ENCODE data around the gene IFITM2.

IFITM2 gene

DNA sequence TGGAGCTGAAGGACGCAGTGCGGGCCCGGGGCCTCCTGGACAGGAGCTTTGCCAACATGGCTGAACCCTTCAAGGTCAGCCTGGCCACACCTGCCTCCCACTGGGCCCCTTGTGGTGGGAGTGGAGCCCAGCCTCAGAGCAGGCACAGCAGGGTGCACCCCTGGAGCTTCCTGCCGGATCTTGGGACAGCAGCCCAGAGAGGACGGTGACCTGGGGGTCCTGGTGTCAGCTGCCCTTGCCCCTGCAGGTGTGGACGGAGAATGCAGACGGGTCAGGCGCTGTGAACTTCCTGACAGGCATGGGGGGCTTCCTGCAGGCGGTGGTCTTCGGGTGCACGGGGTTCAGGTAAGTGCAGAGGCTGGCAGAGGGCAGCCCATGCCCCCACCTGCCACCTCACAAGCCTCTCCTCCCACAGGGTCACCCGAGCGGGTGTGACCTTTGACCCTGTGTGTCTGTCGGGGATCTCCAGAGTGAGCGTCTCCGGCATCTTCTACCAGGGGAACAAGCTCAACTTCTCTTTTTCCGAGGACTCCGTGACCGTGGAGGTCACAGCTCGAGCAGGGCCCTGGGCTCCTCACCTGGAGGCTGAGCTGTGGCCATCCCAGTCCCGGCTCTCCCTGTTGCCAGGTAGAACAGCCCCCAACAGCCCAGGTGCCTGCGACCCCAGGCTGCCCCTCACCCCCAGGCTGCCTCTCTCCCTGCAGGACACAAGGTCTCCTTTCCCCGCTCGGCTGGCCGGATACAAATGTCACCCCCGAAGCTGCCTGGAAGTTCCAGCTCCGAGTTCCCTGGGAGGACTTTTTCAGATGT is 13.6 kb upstream of the IFITM2 start:
- DNase-seq (ENCODE audit: extremely low spot score), result no peak
- TF ChIP-seq PKNOX1 (IDR thresholded peaks at IDR 0.05), result no peak
- no peak for TF ChIP-seq FOXM1 (IDR thresholded peaks at IDR 0.05; ENCODE audit: borderline replicate concordance)
- no peak for TF ChIP-seq CTBP1 (IDR thresholded peaks at IDR 0.05; ENCODE audit: borderline replicate concordance)
- TF ChIP-seq ARNT (IDR thresholded peaks at IDR 0.05), result no peak
- TF ChIP-seq TARDBP (IDR thresholded peaks at IDR 0.05), result no peak
- no peak for TF ChIP-seq L3MBTL2 (conservative IDR thresholded peaks at IDR 0.05)
- TF ChIP-seq ELF4 (IDR thresholded peaks at IDR 0.05), result no peak
- TF ChIP-seq HDGF (IDR thresholded peaks at IDR 0.05; ENCODE audit: borderline replicate concordance), result no peak
- TF ChIP-seq SP1 (IDR thresholded peaks at IDR 0.05), result no peak
- TF ChIP-seq NFRKB (IDR thresholded peaks at IDR 0.05), result no peak
- no peak for TF ChIP-seq BHLHE40 (IDR thresholded peaks at IDR 0.05; ENCODE audit: borderline replicate concordance)
- no peak for TF ChIP-seq FOXA1 (IDR thresholded peaks at IDR 0.05)
- TF ChIP-seq ZNF384 (IDR thresholded peaks at IDR 0.05), result no peak
- TF ChIP-seq FOXK2 (IDR thresholded peaks at IDR 0.05), result no peak
- no peak for TF ChIP-seq LEF1 (IDR thresholded peaks at IDR 0.05; ENCODE audit: borderline replicate concordance)
- no peak for TF ChIP-seq SUZ12 (IDR thresholded peaks at IDR 0.05)
- CTCF ChIA-PET, result interaction anchor here (1.7 kb wide), 1 partner anchor 13 kb away, joined by 5 read pairs; no protein-coding TSS in a partner anchor
- POLR2A ChIA-PET, result no interaction called here

DNA sequence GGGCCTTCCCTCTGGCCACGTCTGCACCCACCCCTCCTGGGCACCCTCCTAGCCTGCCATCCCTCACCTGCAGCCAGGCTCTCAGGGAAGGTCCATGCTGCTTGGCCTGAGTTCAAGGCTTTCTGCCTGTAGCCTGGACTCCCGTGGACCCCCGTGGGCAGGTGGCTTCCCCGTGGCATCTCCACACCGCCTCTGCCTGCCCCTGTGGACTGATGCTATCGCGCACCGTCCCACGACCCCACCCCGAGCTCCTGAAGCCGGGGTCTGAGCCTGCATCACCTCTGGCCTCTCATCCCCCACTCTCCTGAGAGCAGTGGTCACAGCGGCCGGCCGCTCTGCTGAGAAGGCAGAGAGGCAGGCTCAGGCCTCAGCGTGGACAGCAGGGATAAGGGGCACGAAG is 12.8 kb upstream of the IFITM2 start:
- no peak for DNase-seq (ENCODE audit: extremely low spot score)
- no peak for TF ChIP-seq FOXK2 (IDR thresholded peaks at IDR 0.05)
- no peak for TF ChIP-seq TARDBP (IDR thresholded peaks at IDR 0.05)
- no peak for TF ChIP-seq LEF1 (IDR thresholded peaks at IDR 0.05; ENCODE audit: borderline replicate concordance)
- no peak for TF ChIP-seq ARNT (IDR thresholded peaks at IDR 0.05)
- TF ChIP-seq SP1 (IDR thresholded peaks at IDR 0.05), result no peak
- TF ChIP-seq HDGF (IDR thresholded peaks at IDR 0.05; ENCODE audit: borderline replicate concordance), result no peak
- no peak for TF ChIP-seq FOXM1 (IDR thresholded peaks at IDR 0.05; ENCODE audit: borderline replicate concordance)
- TF ChIP-seq NFRKB (IDR thresholded peaks at IDR 0.05), result no peak
- TF ChIP-seq CTBP1 (IDR thresholded peaks at IDR 0.05; ENCODE audit: borderline replicate concordance), result no peak
- TF ChIP-seq FOXA1 (IDR thresholded peaks at IDR 0.05), result no peak
- TF ChIP-seq SUZ12 (IDR thresholded peaks at IDR 0.05), result no peak
- TF ChIP-seq BHLHE40 (IDR thresholded peaks at IDR 0.05; ENCODE audit: borderline replicate concordance), result no peak
- TF ChIP-seq ZNF384 (IDR thresholded peaks at IDR 0.05), result no peak
- no peak for TF ChIP-seq PKNOX1 (IDR thresholded peaks at IDR 0.05)
- TF ChIP-seq ELF4 (IDR thresholded peaks at IDR 0.05), result no peak
- no peak for TF ChIP-seq L3MBTL2 (conservative IDR thresholded peaks at IDR 0.05)
- ChIA-PET POLR2A (no interaction called here), CTCF (interaction anchor here (1.7 kb wide), 1 partner anchor 12 kb away, joined by 5 read pairs; no protein-coding TSS in a partner anchor)

DNA sequence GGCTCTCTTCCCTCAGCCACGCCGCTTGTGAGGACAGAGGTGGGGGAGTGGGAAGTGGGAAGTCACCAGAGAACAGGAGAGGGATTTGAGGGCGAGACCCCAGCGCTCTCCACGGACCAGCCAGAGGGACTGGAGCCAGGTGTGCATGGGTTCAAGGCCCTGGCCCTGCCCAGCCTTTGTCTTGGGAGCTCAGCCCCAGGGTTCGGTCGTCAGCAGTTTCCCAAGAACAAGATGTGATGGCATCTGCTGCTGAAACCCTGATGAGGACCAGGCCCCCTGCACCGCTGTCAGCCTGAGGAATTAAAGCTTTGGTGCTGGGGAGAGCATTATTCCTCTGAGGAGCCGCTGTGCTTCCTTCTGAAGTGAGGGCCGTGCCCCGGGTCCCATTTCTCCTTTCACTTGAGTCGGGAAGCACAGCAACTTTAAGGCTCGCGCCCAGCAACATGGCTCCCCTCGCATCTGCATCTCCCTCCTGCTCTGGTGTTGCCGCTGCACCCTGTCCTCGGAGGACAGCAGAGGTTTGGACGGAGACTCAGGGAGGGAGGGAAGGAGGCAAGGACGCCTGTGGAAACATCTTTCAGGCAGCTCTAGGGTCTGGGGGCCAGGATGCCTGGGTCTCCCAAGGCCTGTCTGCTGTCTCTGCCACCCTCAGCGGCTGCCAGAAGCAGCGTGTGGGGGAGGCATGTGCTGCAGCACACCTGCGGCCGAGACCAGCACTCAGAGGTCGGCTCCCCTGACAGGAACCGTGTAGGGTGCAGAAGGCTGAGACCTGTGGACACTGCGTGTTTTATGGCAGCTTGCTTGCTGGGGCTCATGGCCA is 12.1 kb upstream of the IFITM2 start:
- ChIA-PET CTCF (interaction anchor here (1.7 kb wide), 1 partner anchor 11 kb away, joined by 5 read pairs; no protein-coding TSS in a partner anchor), POLR2A (no interaction called here)
- TF ChIP-seq BHLHE40 (IDR thresholded peaks at IDR 0.05; ENCODE audit: borderline replicate concordance) (no peak), SP1 (IDR thresholded peaks at IDR 0.05) (no peak), HDGF (IDR thresholded peaks at IDR 0.05; ENCODE audit: borderline replicate concordance) (no peak), NFRKB (IDR thresholded peaks at IDR 0.05) (no peak), FOXM1 (IDR thresholded peaks at IDR 0.05; ENCODE audit: borderline replicate concordance) (no peak)

DNA sequence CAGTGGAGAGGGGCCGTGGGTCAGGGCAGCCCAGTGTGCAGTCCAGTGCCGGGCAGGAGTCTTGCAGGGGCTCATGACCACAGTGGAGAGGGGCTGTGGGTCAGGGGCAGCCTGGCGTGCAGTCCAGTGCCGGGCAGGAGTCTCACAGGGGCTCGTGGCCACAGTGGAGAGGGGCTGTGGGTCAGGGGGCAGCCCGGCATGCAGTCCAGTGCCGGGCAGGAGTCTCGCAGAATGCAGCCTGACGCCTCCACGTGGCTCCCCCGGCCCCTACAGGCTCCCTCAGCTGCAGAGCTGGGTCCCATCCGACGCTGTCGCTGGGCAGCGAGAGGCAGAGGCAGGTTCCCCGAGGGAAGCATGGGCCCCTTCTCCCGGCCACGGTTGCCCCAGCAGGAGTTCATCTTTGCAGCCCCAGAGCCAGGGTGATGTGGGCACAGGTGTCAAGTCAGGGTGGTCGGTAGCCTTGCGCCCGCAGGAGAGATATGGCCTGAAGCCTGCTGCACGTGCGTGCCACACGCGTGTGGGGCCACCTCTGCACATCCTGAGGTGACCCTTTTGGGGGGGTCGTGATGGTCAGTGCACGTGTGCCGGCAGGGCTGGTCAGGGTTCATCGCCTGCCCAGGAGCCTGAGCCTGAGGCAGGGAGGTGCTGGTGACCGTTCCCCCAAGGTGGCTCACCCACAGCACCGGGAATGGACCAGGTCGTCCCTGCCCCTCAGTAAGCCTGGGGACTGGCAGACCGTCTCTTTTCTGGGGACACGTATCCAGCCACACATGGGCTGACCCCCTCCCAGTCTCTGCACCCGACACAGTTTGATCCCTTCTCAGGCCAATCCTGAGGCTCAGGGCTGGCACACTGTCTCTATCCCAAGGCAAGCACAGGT is 11.2 kb upstream of the IFITM2 start:
- TF ChIP-seq FOXM1 (IDR thresholded peaks at IDR 0.05; ENCODE audit: borderline replicate concordance), result no peak
- no peak for DNase-seq (ENCODE audit: extremely low spot score)
- ChIA-PET POLR2A (no interaction called here), CTCF (interaction anchor here (1.7 kb wide), 1 partner anchor 10 kb away, joined by 5 read pairs; no protein-coding TSS in a partner anchor)

More for the DNA sequence above, 12.1 kb upstream of the IFITM2 start:
- DNase-seq (ENCODE audit: extremely low spot score), result no peak

- TF ChIP-seq FOXM1 (IDR thresholded peaks at IDR 0.05; ENCODE audit: borderline replicate concordance), result no peak
- no peak for TF ChIP-seq SP1 (IDR thresholded peaks at IDR 0.05)
- TF ChIP-seq FOXA1 (IDR thresholded peaks at IDR 0.05), result no peak
- no peak for TF ChIP-seq TARDBP (IDR thresholded peaks at IDR 0.05)
- no peak for TF ChIP-seq LEF1 (IDR thresholded peaks at IDR 0.05; ENCODE audit: borderline replicate concordance)
- no peak for TF ChIP-seq SUZ12 (IDR thresholded peaks at IDR 0.05)
- no peak for TF ChIP-seq L3MBTL2 (conservative IDR thresholded peaks at IDR 0.05)
- TF ChIP-seq CTBP1 (IDR thresholded peaks at IDR 0.05; ENCODE audit: borderline replicate concordance), result no peak
- no peak for TF ChIP-seq ELF4 (IDR thresholded peaks at IDR 0.05)
- TF ChIP-seq ARNT (IDR thresholded peaks at IDR 0.05), result no peak
- POLR2A ChIA-PET, result no interaction called here
- CTCF ChIA-PET, result no interaction called here
- DNase-seq (ENCODE audit: extremely low spot score), result no peak
Measured at GRCh38 chr11:297051-297585, 10.5 kb upstream of the IFITM2 start.

Data from HEK293T (cell line).